Left ventricle myocardium superior (tissue), 1 donor: ENCODE results near the gene CLEC10A. TPM values are rescaled to one million over a fixed set of nuclear protein-coding genes. Genes with fewer than 3 reads are reported as not detected.
"Not testable (repeated sequence)": the region's sequence is repeated elsewhere in the genome, so short reads cannot be mapped to it uniquely, and the experiment has no call there.

Experiments
- ATAC-seq: fragments of 200-7000 bp; cut with Tn5 transposase; one replicate; pipeline ENCODE4 v1.9.1; 2020; ENCODE audit warnings: mild to moderate bottlenecking, moderate library complexity
- DNase-seq: peaks from one replicate; pipeline ENCODE4 v3.0.0-alpha.2; 2020
- intact Hi-C: fragments of 100-400 bp; cut with micrococcal nuclease; formaldehyde crosslinking; loops from one replicate; pipeline ENCODE4 v1.11.0; 2022
- total RNA-seq: library from RNA; stranded (reverse); fragmentation: NEBNext Ultra II Directional; extraction: Animal tissue kit (Norgen Biotek cat#: 25700); gene quantifications from one replicate; pipeline ENCODE4 v1.2.1, GENCODE V29; 2021
- donor health status: DM: no; HTN: yes; CAD: no; lungs with severe emphysema.

CLEC10A gene
- total RNA-seq, 1 donor from 2014 or later: 4.4 TPM

DNA sequence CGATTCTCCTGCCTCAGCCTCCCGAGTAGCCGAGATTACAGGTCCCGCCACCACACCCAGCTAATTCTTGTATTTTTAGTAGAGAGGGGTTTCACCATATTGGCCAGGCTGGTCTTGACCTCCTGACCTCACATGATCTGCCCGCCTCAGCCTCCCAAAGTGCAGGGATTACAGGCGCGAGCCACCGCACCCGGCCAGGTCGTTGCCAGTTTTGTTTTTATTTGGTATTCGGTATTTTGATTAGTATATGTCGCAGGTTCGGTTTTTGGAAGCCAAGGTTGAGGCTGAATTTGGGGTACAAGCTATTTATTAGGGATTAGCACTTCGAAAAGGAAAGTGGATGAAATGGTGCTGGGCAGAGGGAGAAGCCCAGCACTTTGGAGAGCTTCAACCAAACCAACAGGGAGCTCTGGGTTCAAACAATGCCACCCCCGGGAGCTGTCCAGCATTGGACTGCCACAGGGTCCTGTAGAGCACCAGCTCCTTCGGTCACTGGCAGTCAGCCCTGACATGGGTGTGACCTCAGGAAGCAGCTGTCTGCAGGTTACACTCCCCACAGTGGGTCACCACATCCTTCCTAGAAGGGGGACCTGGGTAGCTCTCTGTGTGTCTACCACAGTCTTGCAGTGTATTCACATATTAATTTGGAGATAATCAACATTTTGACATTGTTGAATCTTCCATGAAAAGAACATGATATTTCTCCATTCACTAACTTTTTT is 1.5 kb upstream of the CLEC10A start:
- peak; percentile 39 for DNase-seq

DNA sequence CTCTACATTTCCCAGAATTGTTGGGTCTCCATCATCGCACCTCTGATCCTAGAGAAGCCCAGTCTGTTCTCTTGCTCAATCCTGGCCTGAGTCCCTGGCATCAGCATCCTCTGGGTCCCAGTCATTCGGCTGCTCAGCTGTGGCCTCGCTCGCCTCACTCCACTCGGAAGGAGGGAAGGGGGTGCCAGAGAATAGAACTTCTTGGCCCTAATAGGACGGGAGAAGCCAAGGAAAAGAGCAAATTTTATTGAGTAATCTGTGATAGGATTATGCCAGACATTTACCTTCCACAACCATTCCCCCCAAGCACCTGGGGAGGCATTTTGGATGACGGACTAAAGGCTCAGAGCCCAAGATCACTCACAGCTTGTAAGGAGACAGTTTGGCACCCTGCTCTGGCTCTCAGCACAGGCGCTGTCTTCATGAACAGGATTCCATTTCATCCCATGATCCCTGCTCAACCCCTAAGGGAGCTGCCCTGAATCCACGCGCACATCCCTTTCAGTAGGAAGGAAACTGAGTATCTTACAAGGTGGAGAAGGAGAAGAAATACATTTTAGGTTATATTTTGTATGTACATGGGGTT is 498 bp upstream of the CLEC10A start:
- ATAC-seq: peak; percentile 94
- intact Hi-C loops: no loop called here
- peak; percentile 67 for DNase-seq

More for the DNA sequence above, 1.5 kb upstream of the CLEC10A start:
- no peak for ATAC-seq
- intact Hi-C loops: no loop called here

- no peak for ATAC-seq
- no peak for DNase-seq
- intact Hi-C loops: no loop called here
These were observed 1.3 kb downstream of the CLEC10A start for GRCh38 chr17:7078711-7079110.

GRCh38 chr17:7077911-7078546 is 2.0 kb downstream of the CLEC10A start:
- ATAC-seq (no peak), DNase-seq (no peak)
- intact Hi-C loops: no loop called here

- ATAC-seq: no peak
- intact Hi-C loops: no loop called here
- no peak for DNase-seq
These were observed 5.1 kb downstream of the CLEC10A start for GRCh38 chr17:7074931-7075330.

GRCh38 chr17:7072406-7072805 is 7.6 kb downstream of the CLEC10A start:
- DNase-seq (no peak), ATAC-seq (no peak)
- intact Hi-C loops: no loop called here

DNA sequence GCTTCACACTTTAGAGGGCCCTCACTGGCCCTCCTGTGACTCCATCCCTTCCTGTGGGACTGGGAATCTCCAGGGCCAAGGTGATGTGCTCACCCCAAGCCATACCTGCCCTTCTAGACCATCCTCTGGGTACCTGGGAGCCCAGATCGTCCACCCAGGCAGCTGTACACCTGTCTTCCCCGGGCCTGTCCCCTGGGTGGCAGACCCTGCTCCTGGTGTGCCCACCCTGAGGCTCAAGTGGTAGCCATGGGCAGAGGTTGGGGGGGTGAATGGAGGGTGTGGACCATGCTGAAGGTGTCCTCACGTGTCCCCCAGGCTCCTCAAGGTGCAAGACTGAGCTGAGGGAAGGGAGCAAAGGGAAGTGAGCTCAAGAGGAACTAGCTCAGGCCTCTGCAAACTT is 9.3 kb downstream of the CLEC10A start:
- intact Hi-C loops: no loop called here
- no peak for ATAC-seq

GRCh38 chr17:7068268-7068667 is 11.8 kb downstream of the CLEC10A start:
- DNase-seq (no peak), ATAC-seq (no peak)
- intact Hi-C loops: no loop called here

More for the DNA sequence above, 9.3 kb downstream of the CLEC10A start:
- no peak for DNase-seq

GRCh38 chr17:7067198-7067597 is 12.9 kb downstream of the CLEC10A start:
- ATAC-seq: no peak
- DNase-seq: no peak
- intact Hi-C loops: no loop called here

DNA sequence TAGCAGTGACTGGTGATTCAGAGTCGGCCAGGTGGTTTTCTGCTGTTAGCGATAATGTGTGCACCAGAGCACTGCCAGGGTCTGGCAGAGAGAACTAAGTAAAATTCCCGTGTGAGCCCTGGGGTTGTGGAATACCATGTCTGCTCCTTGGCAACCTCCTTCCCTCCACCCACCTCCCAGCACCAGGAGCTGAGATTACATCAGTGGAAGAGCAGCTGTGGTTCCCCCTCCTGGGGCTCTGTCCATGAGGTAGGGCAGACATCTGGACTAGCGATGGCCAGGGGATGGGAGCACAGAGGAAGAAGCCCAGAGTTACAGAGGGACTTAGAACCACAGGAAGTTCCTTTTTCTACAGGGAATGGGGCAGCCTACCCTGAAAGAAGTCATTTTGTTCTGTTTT is 15.8 kb downstream of the CLEC10A start:
- ATAC-seq (peak; percentile 24), DNase-seq (no peak)
- intact Hi-C loops: no loop called here

DNA sequence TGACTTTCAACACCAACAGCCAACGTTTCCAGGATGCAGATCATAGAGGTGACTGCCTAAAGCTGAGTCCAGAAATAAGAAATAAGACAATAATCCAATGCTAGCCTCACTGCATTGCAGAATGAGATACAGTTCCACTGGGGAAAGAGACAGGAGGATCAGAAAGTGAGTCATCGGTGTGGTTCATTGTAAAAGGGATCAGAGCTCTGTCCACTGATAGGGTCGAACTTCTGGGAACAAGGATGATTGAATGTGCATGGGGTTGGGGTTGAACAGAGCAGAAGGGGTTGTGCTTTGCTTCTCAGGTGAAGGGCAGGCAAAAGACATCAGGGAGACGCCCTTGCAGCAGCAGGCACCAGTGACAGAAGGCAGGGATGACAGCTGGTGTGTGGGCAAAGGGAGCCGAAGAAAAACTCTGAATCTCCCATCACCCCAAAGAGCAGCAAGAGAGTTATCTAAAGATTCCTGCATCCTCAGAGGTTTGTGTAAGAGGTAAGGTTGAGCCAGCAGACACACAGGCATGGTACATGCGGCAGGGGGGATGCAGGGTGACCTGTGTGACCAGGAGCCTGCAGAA is 16.4 kb downstream of the CLEC10A start:
- ATAC-seq: no peak
- intact Hi-C loops: no loop called here
- no peak for DNase-seq

GRCh38 chr17:7060165-7060891 is 19.7 kb downstream of the CLEC10A start:
- no peak for DNase-seq
- intact Hi-C loops: no loop called here
- no peak for ATAC-seq

DNA sequence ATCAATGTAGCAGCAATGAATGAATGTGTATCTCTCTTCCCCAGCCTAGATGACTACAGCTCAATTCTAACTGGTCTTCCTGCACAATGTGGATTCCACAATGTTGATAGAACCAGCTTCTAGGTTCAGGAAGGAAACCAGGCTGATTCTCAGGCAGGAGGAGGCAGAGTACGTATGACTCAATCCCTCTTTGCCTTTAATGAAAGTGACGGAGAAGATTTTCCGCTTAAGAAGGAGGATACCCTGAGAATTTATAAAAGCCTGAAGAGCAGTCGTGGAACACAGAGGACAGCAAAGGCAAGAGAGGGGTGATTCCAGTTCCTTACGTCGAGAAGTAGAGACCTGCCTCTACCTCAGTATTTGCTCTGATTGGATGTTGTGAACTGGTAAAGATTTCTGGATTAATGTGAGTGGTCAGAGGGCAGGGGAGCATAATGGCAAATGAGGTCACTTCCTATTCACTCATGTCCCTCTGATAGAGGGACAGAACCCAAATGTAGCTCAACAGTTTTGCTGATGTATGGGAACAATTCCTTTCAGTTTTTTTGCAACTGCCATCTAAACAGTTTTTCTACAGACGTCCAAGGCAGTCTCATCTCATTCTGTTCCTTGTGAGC is 21.1 kb downstream of the CLEC10A start:
- no peak for ATAC-seq
- intact Hi-C loops: no loop called here
- DNase-seq: no peak

- intact Hi-C loops: no loop called here
- ATAC-seq: no peak
- no peak for DNase-seq
These were observed 23.7 kb downstream of the CLEC10A start for GRCh38 chr17:7056386-7056785.

- intact Hi-C loops, DNase-seq, ATAC-seq: not testable (repeated sequence)
These were observed 29.5 kb downstream of the CLEC10A start for GRCh38 chr17:7050583-7050982.

GRCh38 chr17:7048968-7049367 is 31.1 kb downstream of the CLEC10A start:
- no peak for DNase-seq
- no peak for ATAC-seq
- intact Hi-C loops: loop anchor here (5.0 kb wide), 1 partner anchor 88 kb away; no protein-coding TSS in a partner anchor

GRCh38 chr17:7047566-7047965 is 32.5 kb downstream of the CLEC10A start:
- ATAC-seq (no peak), DNase-seq (no peak)
- intact Hi-C loops: loop anchor here (5.0 kb wide), 1 partner anchor 90 kb away; no protein-coding TSS in a partner anchor

DNA sequence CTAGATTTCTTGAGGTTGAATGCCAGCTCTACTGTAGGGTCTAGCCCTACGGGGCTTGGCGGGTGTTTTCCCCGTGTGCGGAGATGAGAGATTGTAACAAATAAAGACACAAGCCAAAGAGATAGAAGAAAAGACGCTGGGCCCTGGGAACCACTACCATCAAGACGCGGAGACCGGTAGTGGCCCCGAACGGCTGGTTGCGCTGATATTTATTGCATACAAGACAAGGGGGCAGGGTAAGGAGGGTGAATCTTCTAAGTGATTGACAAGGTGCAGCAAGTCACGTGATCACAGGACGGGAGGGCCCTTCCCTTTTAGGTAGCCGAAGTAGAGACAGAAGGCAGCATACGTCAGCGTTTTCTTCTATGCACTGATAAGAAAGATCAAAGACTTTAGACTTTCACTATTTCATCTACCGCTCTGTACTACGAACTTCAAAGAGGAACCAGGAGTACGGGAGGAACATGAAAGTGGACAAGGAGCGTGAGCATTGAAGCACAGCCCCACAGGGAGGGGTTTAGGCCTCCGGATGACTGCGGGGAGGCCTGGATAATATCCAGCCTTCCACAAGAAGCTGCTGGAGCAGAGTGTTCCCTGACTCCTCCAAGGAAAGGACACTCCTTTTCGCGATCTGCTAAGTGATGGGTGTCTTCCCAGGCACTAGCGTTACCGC is 33.2 kb downstream of the CLEC10A start:
- intact Hi-C loops: loop anchor here (5.0 kb wide), 1 partner anchor 90 kb away; no protein-coding TSS in a partner anchor
- ATAC-seq: not testable (repeated sequence)
- peak; percentile 38 for DNase-seq
